Umbilical cord (tissue), 2 donors: Measurements from ENCODE around the gene POLA1. TPM values are rescaled to one million over a fixed set of nuclear protein-coding genes. Genes with fewer than 3 reads are reported as not detected.

Experiments used
- DNase-seq: peaks from one replicate; pipeline ENCODE4 v3.0.0-alpha.2; 2015; ENCODE audit warnings: low spot score
- total RNA-seq: library from RNA; depleted of rRNA; stranded (reverse); fragments of >200 nt; gene quantifications from one replicate; pipeline ENCODE4 v1.2.3, GENCODE V29; 2014; ENCODE audit warnings: low replicate concordance; ENCODE audit not compliant: insufficient read depth

Gene POLA1
- total RNA-seq, 1 donor from 2014 or later: 18.1 TPM

DNA sequence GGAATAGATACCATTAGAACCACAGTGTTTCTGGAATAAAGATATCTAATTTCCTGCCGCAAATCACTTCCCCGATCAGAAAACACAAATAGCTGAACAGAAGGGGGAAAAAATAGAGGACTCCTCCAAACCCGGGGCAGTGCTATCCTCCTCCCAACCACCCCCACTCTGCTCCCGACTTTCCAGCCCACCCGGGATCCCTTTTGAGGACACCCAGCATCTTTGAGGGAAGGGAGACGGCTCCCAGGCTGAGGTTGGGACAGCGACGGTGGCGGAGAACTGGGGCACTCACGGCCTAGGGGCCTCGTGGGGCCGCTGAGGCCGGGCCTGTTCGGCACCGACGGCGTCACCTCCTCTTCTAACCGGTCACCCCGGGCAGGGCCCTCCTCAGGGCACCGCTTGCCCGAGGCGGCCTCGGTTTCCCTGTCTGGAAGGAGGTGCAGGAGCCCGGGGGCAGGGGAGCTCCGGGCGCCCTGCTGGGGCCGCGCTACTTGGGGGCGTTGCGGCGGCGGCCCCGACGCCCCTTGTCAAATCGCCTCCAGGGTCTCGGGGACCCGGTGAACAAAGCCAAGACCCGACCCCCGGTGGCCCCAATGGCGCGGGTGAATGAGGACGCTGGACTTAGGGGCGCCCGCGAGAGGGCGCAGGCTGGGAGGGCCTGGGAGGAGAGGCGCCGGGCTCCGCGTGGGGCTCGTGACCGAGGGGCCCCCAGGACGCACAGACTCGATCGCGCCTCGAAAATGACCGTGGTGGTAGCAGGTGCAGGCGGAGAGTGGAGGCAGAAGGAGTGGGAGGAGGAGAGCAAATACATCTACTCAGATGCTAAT lies 329.0 kb downstream of the POLA1 start:
- DNase-seq: no peak

DNA sequence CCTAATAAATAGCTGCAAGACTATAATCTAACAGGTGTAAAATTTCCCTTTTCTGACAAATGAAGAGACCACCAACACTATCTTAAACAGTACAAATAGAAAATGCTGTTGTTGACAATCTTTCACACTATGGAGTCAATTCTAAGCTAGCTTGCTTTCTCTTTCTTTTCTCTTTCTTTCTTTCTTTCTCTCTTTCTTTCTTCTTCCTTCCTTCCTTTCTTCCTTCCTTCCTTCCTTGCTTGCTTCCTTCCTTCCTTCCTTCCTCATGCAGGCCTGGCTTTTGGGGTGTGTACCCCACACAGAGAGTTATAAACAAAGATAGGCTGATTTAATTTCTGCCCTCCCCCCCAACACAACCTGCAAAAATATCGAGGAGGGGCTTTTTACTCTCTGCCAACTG lies 330.2 kb downstream of the POLA1 start:
- DNase-seq: no peak

DNA sequence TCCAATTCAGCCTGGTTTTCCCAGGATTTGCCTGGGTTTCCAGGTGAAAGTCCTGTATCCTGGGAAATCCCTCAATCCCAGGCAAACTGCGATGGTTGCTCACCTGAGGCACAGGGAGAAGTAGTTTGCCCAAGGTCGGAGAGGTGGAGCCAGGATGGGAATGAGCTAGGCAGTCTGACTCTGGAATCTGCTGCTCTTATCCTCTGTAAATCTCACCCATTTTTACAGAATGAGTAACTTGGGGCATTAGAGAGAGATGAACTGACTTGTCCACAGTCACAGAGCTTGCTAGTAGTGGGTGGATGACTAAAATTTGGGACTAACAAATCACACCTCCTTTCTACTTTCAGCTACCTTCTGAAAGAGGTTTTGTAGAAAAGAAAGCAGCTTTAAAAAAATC lies 331.9 kb downstream of the POLA1 start:
- no peak for DNase-seq

DNA sequence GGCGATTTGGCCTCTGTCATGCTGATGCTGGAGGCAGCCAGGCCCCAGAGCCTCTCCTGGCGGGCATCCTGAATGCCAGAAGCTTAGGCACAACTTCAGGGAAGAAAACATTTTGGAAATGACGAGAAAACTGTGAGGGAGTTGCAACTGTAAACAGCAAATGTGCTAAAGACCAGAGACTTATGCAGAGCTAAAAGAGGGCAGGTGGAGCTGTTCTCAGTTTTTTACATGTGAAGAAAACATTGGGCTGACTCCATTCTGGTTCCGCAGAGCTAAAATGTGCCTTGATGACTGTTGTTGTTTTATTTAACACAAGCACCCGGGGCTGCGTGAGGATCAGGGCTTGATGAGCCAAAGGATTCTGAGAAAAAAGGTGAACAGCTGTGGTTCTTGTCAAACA lies 332.9 kb downstream of the POLA1 start:
- no peak for DNase-seq

DNA sequence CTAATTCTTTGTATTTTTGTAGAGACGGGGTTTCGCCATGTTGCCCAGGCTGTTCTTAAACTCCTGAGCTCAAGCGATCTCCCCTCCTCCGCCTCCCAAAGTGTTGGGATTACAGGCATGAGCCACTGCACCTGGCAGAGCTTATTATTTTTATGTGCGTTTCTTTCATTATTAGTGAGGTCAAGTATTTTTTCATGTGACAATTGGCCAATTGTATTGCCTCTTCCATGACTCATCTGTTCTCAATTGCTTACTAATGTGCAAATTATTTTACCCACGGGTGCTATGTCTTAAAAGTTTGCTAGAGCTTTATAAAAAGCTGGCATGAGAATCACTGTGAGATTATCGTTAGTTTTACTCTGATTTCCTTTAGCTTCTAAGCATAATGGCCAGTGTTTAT lies 335.0 kb downstream of the POLA1 start:
- DNase-seq: no peak

DNA sequence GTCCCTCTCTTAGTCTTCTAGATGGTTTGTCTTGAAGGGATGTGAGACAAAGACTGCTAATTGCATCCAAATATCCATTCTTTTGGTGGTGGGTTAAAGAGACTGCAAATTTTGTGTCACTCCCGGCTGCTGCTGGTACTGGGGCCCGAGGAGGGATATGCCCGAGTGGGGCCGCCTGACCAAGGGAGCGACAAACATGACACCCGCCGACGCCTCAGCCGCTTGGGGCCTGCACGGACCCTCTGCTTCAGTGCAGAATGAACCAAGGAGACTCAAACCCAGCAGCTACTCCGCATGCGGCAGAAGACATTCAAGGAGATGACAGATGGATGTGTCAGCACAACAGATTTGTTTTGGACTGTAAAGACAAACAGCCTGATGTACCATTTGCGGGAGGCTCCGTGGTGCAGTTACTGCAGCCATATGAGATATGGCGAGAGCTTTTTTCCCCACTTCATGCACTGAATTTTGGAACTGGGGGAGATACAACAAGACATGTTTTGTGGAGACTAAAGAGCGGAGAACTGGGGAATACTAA lies 335.6 kb downstream of the POLA1 start:
- DNase-seq: no peak

DNA sequence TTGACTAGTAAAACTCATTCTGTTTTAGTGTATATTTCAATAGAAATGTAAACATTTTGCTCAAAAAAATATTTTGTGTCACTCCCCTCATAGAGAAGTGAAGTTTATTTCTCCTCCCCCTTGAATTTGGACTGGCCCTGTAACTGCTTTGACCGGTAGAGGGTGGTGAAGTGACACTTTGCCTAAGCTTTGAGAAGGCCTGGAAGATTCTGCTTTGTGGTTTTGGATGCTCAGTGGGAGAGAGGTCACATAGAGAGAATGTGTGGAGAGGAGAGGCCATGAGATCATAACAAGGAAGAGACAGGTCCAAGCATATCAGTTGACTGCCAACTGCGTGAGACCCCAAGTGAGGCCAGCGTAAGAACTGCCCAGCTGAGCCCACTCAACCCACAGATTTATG lies 341.2 kb downstream of the POLA1 start:
- DNase-seq: no peak

DNA sequence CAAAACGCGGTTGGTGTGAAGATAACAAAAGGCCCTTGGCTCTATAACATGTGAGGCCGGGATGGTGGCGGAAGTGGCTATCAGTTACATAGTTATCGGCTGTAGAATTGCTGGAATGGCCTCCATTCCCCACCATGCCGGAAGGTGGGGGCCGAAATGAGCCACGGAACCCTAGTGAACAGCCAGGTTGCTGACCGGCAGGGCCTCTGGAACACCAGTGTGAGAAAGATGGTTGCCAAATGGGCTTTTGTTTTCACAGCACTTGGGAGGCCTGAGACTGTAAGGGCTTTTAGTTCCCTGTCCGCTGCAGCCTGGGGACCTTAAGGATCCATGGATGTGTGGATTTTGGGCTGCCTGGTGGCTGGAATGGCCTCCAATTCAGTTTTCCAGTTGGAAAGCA lies 345.3 kb downstream of the POLA1 start:
- DNase-seq: no peak

DNA sequence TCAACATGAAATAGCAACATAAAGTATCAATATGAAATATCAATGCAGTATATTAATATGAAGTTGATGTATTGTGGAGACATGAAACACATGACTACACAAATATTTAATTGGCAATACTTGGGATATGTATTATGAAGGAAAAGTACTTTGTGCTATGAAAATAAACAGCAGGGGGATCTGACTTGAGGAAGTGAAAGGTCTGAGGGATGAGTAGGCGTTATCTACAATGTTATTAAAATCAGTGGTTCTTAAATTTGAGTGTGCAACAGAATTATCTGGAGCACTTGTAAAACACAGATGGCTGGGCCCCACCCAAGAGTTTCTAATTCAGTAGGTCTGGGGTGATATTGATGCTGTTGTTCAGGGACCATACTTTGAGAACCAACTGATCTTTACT lies 349.5 kb downstream of the POLA1 start:
- DNase-seq: no peak

Other genes with a start within 250 kb of the POLA1 start
- 16.1 TPM for gene PDK3, start 228.6 kb upstream of the POLA1 start, total RNA-seq
- 5.1 TPM for gene PCYT1B, start 46.6 kb upstream of the POLA1 start, total RNA-seq